Ishikawa (cell line): ENCODE results near the gene DROSHA.

Experiments
- CEBPB ChIP-seq: IDR thresholded peaks from 2 replicates; pipeline ENCODE4 v1.6.1; 2012
- CREB1 ChIP-seq: IDR thresholded peaks from 2 replicates; pipeline ENCODE4 v1.6.1; 2012; ENCODE audit warnings: low read depth
- EGR1 ChIP-seq: IDR thresholded peaks from 2 replicates; pipeline ENCODE4 v1.6.1; 2012
- EP300 ChIP-seq: IDR thresholded peaks from 2 replicates; pipeline ENCODE4 v1.6.1; 2012; ENCODE audit warnings: borderline replicate concordance
- FOXM1 ChIP-seq: IDR thresholded peaks from 2 replicates; pipeline ENCODE4 v1.6.1; 2012; ENCODE audit warnings: low read depth, borderline replicate concordance
- NFIC ChIP-seq: IDR thresholded peaks from 2 replicates; pipeline ENCODE4 v1.6.1; 2012
- RAD21 ChIP-seq: IDR thresholded peaks from 2 replicates; pipeline ENCODE4 v1.6.1; 2012; ENCODE audit warnings: low read depth
- TAF1 ChIP-seq: IDR thresholded peaks from 2 replicates; pipeline ENCODE4 v1.6.1; 2012; ENCODE audit warnings: low read depth, mild to moderate bottlenecking
- TCF12 ChIP-seq: IDR thresholded peaks from 2 replicates; pipeline ENCODE4 v1.6.1; 2012; ENCODE audit warnings: low read depth
- TEAD4 ChIP-seq: IDR thresholded peaks from 2 replicates; pipeline ENCODE4 v1.6.1; 2012
- YY1 ChIP-seq: IDR thresholded peaks from 2 replicates; pipeline ENCODE4 v1.6.1; 2012; ENCODE audit warnings: low read depth
- ZBTB7A ChIP-seq: IDR thresholded peaks from 2 replicates; pipeline ENCODE4 v1.6.1; 2012; ENCODE audit warnings: low read depth
- TF ChIP-seq, protein P1 (sequence below): IDR thresholded peaks from 2 replicates; pipeline ENCODE4 v1.6.1; 2012
- TF ChIP-seq, protein P2 (sequence below): IDR thresholded peaks from 2 replicates; pipeline ENCODE4 v1.6.1; 2012
- TF ChIP-seq, protein P3 (sequence below): IDR thresholded peaks from 2 replicates; pipeline ENCODE4 v1.6.1; 2012; ENCODE audit warnings: low read depth, mild to moderate bottlenecking

DROSHA gene

DNA sequence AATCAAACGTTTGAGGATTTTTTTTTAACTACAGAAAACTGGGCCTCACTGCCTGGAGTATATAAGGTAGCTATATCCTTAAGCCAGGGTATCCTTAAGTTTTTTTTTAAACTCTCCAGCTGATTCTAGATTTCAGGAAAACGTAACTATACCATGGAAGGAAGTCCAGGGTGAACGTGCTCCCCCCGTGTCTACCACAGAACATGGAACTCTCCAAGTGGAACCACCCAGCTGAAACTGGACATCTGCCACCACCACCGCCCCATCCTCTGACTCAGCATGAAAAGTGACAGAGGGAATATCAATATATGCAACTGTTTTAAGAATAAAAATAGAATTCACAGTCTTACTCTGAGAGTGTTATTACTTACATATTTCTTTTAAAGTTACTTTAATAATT, 61.3 kb downstream of the DROSHA start:
- TF ChIP-seq, protein P1, sequence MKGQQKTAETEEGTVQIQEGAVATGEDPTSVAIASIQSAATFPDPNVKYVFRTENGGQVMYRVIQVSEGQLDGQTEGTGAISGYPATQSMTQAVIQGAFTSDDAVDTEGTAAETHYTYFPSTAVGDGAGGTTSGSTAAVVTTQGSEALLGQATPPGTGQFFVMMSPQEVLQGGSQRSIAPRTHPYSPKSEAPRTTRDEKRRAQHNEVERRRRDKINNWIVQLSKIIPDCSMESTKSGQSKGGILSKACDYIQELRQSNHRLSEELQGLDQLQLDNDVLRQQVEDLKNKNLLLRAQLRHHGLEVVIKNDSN, result no peak

DNA sequence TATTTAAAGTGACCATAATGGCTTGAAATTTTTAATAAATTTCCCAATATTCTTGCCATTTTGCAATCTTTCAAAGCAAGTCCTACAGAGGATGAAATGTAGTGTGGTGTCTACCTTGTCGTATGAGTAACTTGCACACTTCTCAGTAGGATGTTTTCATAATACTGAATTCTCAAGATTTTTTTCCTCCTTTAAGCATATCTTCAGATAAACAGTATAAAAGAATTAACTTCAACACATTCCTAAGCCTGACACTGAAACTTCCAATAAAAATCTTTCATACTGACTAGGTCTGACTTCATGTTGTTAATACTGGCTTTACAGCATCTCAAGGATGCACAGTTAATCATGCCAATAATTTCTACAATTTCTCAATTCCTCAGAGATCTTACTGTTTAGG, 62.0 kb downstream of the DROSHA start:
- TF ChIP-seq, protein P2, sequence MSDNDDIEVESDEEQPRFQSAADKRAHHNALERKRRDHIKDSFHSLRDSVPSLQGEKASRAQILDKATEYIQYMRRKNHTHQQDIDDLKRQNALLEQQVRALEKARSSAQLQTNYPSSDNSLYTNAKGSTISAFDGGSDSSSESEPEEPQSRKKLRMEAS, result no peak
- TF ChIP-seq EP300 (no peak), TEAD4 (no peak), ZBTB7A (no peak), CREB1 (no peak), FOXM1 (no peak)

DNA sequence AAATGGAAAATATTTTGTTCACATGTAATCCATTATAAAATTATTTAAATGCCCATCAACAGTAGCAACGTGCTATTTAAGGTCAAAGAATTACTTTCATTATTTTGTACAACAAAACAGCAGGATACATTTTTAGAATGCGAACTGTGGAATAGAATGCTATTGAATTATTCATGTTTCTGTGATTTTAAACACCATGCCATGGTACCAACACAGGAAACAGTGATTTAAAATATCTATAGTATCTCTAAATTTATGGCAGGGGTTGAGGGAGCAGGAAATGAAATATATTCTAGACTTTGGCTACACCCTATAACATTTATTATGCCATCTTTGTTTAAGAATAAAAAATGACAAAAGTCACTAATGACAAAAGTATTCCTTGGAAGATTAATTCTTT, 62.4 kb downstream of the DROSHA start:
- TF ChIP-seq, protein P1, result no peak
- no peak for TF ChIP-seq TCF12
- TF ChIP-seq EP300, result no peak
- TF ChIP-seq CEBPB, result no peak
- no peak for TF ChIP-seq TEAD4
- TF ChIP-seq YY1, result no peak
- no peak for TF ChIP-seq EGR1
- no peak for TF ChIP-seq FOXM1
- TF ChIP-seq, protein P2, result no peak
- no peak for TF ChIP-seq TAF1
- TF ChIP-seq RAD21, result no peak
- TF ChIP-seq ZBTB7A, result no peak
- no peak for TF ChIP-seq NFIC
- TF ChIP-seq CREB1, result no peak
- TF ChIP-seq, protein P3, sequence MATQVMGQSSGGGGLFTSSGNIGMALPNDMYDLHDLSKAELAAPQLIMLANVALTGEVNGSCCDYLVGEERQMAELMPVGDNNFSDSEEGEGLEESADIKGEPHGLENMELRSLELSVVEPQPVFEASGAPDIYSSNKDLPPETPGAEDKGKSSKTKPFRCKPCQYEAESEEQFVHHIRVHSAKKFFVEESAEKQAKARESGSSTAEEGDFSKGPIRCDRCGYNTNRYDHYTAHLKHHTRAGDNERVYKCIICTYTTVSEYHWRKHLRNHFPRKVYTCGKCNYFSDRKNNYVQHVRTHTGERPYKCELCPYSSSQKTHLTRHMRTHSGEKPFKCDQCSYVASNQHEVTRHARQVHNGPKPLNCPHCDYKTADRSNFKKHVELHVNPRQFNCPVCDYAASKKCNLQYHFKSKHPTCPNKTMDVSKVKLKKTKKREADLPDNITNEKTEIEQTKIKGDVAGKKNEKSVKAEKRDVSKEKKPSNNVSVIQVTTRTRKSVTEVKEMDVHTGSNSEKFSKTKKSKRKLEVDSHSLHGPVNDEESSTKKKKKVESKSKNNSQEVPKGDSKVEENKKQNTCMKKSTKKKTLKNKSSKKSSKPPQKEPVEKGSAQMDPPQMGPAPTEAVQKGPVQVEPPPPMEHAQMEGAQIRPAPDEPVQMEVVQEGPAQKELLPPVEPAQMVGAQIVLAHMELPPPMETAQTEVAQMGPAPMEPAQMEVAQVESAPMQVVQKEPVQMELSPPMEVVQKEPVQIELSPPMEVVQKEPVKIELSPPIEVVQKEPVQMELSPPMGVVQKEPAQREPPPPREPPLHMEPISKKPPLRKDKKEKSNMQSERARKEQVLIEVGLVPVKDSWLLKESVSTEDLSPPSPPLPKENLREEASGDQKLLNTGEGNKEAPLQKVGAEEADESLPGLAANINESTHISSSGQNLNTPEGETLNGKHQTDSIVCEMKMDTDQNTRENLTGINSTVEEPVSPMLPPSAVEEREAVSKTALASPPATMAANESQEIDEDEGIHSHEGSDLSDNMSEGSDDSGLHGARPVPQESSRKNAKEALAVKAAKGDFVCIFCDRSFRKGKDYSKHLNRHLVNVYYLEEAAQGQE, result no peak

DNA sequence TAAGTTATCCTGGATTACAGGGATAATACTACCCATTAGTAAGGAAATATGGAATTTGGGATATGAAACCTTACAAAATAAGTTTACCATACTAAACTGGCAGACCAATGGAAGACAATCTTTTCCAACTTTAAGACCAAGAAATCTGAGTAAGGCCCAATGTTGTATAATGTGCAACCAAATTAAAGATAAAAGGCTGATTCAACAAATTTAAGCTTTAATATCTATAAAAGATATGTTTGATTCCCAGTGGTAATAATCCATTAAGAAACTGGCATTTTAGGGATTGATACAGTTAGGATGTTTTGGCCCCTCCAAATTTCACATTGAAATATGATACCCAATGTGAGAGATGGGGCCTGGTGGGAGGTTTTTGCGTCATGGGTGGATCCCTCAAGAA, 66.6 kb downstream of the DROSHA start:
- TF ChIP-seq, protein P3, result no peak
- TF ChIP-seq NFIC, result no peak
- TF ChIP-seq FOXM1, result no peak

DNA sequence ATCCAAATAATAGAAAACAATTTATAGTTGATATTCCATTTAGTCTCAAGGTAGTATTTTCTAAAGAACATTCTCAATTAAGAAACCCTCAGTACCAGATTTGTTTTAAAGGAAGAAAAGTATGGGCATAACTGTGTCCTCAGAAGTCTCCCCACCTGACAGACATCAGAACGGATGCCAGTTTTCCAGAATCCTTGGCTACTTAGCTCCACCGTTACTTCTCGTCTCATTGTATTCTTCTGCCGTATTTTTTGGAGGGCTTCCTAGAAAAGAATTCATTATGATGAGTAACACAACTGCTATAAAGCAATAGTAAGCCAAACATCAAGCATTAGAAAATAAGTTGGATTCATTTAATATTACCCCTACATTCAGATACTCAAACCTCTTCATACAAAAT, 67.8 kb downstream of the DROSHA start:
- TF ChIP-seq YY1, result no peak
- TF ChIP-seq EGR1, result no peak
- TF ChIP-seq, protein P3, result no peak

DNA sequence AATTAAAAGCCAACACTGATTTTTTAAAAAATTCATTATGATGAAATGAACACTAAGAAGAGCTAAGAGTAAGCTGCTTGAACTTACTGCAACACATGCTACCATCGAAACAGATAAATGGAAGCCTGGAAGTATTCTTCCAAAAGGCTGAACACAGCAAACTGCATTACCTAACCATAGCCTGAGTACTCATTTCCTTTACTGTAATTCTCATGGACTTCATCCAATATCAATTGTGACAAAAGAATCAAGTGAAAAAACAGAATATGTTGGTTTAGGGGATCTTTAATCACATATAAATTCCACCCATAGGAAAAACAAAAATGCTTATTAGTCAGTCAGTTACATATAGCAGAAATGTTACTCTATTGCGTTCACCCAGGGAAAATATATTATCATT, 68.5 kb downstream of the DROSHA start:
- TF ChIP-seq TCF12 (no peak), EP300 (no peak), CEBPB (no peak), EGR1 (no peak), TAF1 (no peak), NFIC (no peak), YY1 (no peak), RAD21 (no peak), CREB1 (no peak), TEAD4 (no peak), ZBTB7A (no peak), FOXM1 (no peak)
- TF ChIP-seq, protein P3, result no peak
- TF ChIP-seq, protein P1, result no peak
- TF ChIP-seq, protein P2, result no peak
